ENCODE results near the gene EXOSC5. TPM values are rescaled to one million over a fixed set of nuclear protein-coding genes. Genes with fewer than 3 reads are reported as not detected.

Gene EXOSC5
- total and polyA plus RNA-seq, 2 of the 13 experiments (the other 11 are each of a cell fraction or from before 2014, with no cell fraction given): 24.1 to 26.5 TPM

GRCh38 chr19:41364524-41365391, 32.4 kb downstream of the EXOSC5 start (continued):
- TF ChIP-seq ZNF660 (CRISPR knock-in tag; IDR thresholded peaks at IDR 0.05; ENCODE audit: borderline replicate concordance, low read depth) (no peak), ZNF510 (CRISPR knock-in tag; IDR thresholded peaks at IDR 0.05; ENCODE audit: low read depth) (no peak), ZSCAN30 (CRISPR knock-in tag; IDR thresholded peaks at IDR 0.05) (no peak), CREM (IDR thresholded peaks at IDR 0.05) (no peak), CREM (CRISPR knock-in tag; IDR thresholded peaks at IDR 0.05) (no peak), NFRKB (IDR thresholded peaks at IDR 0.05) (no peak), IRF2 (CRISPR knock-in tag; IDR thresholded peaks at IDR 0.05) (no peak), ZNF558 (CRISPR knock-in tag; IDR thresholded peaks at IDR 0.05; ENCODE audit: borderline replicate concordance) (no peak)

- ATAC-seq (peak; percentile 95), DNase-seq (ENCODE audit: low spot score) (peak; percentile 96), FAIRE-seq (peak; percentile 97)
- Histone ChIP-seq H4K20me1 (ENCODE audit: insufficient read depth, low read length) (no peaks in the 10 kb centered on the region), H3K9ac (ENCODE audit: insufficient read depth, low read depth, low read length) (peak within 1 kb of the TSS; percentile 98), H3K4me2 (ENCODE audit: low read depth, low read length) (peak within 1 kb of the TSS; percentile 94), H3K79me2 (ENCODE audit: insufficient read depth, low read length) (peaks cover 19% of the 10 kb centered on the region), H3K4me1 (ENCODE audit: insufficient read depth, low read length) (peaks cover 50% of the 10 kb centered on the region), H2AFZ (ENCODE audit: low read length) (peak within 1 kb of the TSS; percentile 28), H3K36me3 (replicated peaks in 1 of 2; ENCODE audit: control insufficient read depth in 1 of 2, insufficient read depth in 2 of 2, low read length in 2 of 2) (no peaks in the 10 kb centered on the region; a peak in 1 of 5 replicates), H3K4me3 (replicated peaks in 1 of 3; ENCODE audit: insufficient read depth in 1 of 3, low read depth in 2 of 3, low read length in 3 of 3) (peak within 1 kb of the TSS; percentile 70 to 87 (median 84)), H3K27me3 (ENCODE audit: control insufficient read depth in 1 of 2, insufficient read depth in 2 of 2, low read length in 2 of 2) (no peaks in the 10 kb centered on the region; a peak in 2 of 5 replicates), H3K9me3 (ENCODE audit: low read length) (no peaks in the 10 kb centered on the region), H3K27ac (ENCODE audit: extremely low read length, insufficient read depth, low read length) (peak within 1 kb of the TSS; percentile 95)
- in situ Hi-C loops (cut with HindIII; ENCODE audit: extremely low pct_ligation_motif_present, low pct_unique_long_range_greater_than_20kb): no loop called here
- CTCF ChIA-PET (ENCODE audit: low intra/inter-chr PET ratio, low total read pairs): no interaction called here
- BruUV-seq (replicated peaks): TSS peak; percentile 90
- intact Hi-C loops (cut with micrococcal nuclease; ENCODE audit: unreplicated experiment): no loop called here
- POLR2A ChIA-PET: interaction anchor here (0.6 to 3.3 kb wide), 21 partner anchors 8 to 647 kb away, joined by 3 to 41 read pairs (median 5); partner anchors contain the start of genes B3GNT8, COQ8B, DMAC2 and HNRNPUL1
- under 1% methylated on average over 13 of the region's 56 CpGs for WGBS (ENCODE audit: low lambda C conversion rate)
- TF ChIP-seq ZNF280B (CRISPR knock-in tag; IDR thresholded peaks at IDR 0.05; ENCODE audit: borderline replicate concordance): 0 out of 2 replicates have a peak, but pooled peaks have one; percentile 18
- TF ChIP-seq, protein P1, sequence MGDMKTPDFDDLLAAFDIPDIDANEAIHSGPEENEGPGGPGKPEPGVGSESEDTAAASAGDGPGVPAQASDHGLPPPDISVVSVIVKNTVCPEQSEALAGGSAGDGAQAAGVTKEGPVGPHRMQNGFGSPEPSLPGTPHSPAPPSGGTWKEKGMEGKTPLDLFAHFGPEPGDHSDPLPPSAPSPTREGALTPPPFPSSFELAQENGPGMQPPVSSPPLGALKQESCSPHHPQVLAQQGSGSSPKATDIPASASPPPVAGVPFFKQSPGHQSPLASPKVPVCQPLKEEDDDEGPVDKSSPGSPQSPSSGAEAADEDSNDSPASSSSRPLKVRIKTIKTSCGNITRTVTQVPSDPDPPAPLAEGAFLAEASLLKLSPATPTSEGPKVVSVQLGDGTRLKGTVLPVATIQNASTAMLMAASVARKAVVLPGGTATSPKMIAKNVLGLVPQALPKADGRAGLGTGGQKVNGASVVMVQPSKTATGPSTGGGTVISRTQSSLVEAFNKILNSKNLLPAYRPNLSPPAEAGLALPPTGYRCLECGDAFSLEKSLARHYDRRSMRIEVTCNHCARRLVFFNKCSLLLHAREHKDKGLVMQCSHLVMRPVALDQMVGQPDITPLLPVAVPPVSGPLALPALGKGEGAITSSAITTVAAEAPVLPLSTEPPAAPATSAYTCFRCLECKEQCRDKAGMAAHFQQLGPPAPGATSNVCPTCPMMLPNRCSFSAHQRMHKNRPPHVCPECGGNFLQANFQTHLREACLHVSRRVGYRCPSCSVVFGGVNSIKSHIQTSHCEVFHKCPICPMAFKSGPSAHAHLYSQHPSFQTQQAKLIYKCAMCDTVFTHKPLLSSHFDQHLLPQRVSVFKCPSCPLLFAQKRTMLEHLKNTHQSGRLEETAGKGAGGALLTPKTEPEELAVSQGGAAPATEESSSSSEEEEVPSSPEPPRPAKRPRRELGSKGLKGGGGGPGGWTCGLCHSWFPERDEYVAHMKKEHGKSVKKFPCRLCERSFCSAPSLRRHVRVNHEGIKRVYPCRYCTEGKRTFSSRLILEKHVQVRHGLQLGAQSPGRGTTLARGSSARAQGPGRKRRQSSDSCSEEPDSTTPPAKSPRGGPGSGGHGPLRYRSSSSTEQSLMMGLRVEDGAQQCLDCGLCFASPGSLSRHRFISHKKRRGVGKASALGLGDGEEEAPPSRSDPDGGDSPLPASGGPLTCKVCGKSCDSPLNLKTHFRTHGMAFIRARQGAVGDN (CRISPR knock-in tag; IDR thresholded peaks at IDR 0.05): peak; percentile 76
- TF ChIP-seq ELF3 (CRISPR knock-in tag; IDR thresholded peaks at IDR 0.05): peak; percentile 51; the same call in 1 of the 2 replicates
- TF ChIP-seq MYC (CRISPR knock-in tag; IDR thresholded peaks at IDR 0.05; ENCODE audit: borderline replicate concordance): peak; percentile 39; the same call in 1 of the 2 replicates
- 0 out of 2 replicates have a peak, but pooled peaks have one; percentile 45 for TF ChIP-seq ZSCAN25 (CRISPR knock-in tag; IDR thresholded peaks at IDR 0.05)
- no peak for TF ChIP-seq IRF9 (CRISPR knock-in tag; IDR thresholded peaks at IDR 0.05; ENCODE audit: borderline replicate concordance)
Measured at GRCh38 chr19:41363753-41364523, 33.2 kb downstream of the EXOSC5 start, which contains the start of gene B9D2. TSS of gene B9D2 (minus strand) at chr19:41364149. CDS start at chr19:41363519, 630 bp downstream.
